Measurements from ENCODE around the gene USP24.
A peak's percentile ranks its signal among the peaks of the same experiment; 100 is the strongest.
"Not testable (repeated sequence)": the region's sequence is repeated elsewhere in the genome, so short reads cannot be mapped to it uniquely, and the experiment has no call there.

The USP24 gene

GRCh38 chr1:55215194-55216021 lies at the start of gene USP24:
Gene USP24 (minus strand): TSS chr1:55215364. CDS start chr1:55215113, 251 bp downstream.
- DNase-seq: peak; percentile 82

GRCh38 chr1:55262822-55263221 lies 47.7 kb upstream of the USP24 start:
- no peak for DNase-seq

GRCh38 chr1:55259911-55260609 lies 44.9 kb upstream of the USP24 start:
- DNase-seq: no peak

GRCh38 chr1:55257958-55258357 lies 42.8 kb upstream of the USP24 start:
- DNase-seq: peak; percentile 68

- no peak for DNase-seq
These were observed 40.7 kb upstream of the USP24 start for GRCh38 chr1:55255901-55256300.

GRCh38 chr1:55252942-55253589 lies 37.9 kb upstream of the USP24 start:
- DNase-seq: no peak

GRCh38 chr1:55250399-55251075 lies 35.4 kb upstream of the USP24 start:
- no peak for DNase-seq

- DNase-seq: no peak
These were observed 34.7 kb upstream of the USP24 start for GRCh38 chr1:55249646-55250398.

GRCh38 chr1:55246896-55247295 lies 31.7 kb upstream of the USP24 start:
- no peak for DNase-seq

GRCh38 chr1:55246331-55246730 lies 31.2 kb upstream of the USP24 start:
- no peak for DNase-seq

GRCh38 chr1:55245781-55246180 lies 30.6 kb upstream of the USP24 start:
- DNase-seq: no peak

GRCh38 chr1:55244476-55245099 lies 29.4 kb upstream of the USP24 start:
- no peak for DNase-seq

- DNase-seq: no peak
These were observed 28.5 kb upstream of the USP24 start for GRCh38 chr1:55243655-55244054.

GRCh38 chr1:55239548-55239947 lies 24.4 kb upstream of the USP24 start:
- DNase-seq: no peak

GRCh38 chr1:55235722-55236121 lies 20.6 kb upstream of the USP24 start:
- no peak for DNase-seq

GRCh38 chr1:55234016-55234415 lies 18.9 kb upstream of the USP24 start:
- DNase-seq: no peak

GRCh38 chr1:55233145-55233777 lies 18.1 kb upstream of the USP24 start:
- DNase-seq: no peak

GRCh38 chr1:55232448-55233144 lies 17.4 kb upstream of the USP24 start:
- DNase-seq: no peak

- no peak for DNase-seq
These were observed 16.6 kb upstream of the USP24 start for GRCh38 chr1:55231745-55232144.

GRCh38 chr1:55230659-55231058 lies 15.5 kb upstream of the USP24 start:
- no peak for DNase-seq

- DNase-seq: not testable (repeated sequence)
These were observed 14.6 kb upstream of the USP24 start for GRCh38 chr1:55229726-55230125.

Data from activated CD8-positive, alpha-beta memory T cell treated with anti-CD3 and anti-CD28 coated beads, Interleukin-2, amount 50 U/mL, for 4 hours (primary cell).